ENCODE measurements around the gene OSBPL1A. TPM values are rescaled to one million over a fixed set of nuclear protein-coding genes. Genes with fewer than 3 reads are reported as not detected.
A peak's percentile ranks its signal among the peaks of the same experiment; 100 is the strongest.

Gene OSBPL1A
- total and polyA plus RNA-seq, 2 donors from 2014 or later = 27.0 to 40.3 TPM

DNA sequence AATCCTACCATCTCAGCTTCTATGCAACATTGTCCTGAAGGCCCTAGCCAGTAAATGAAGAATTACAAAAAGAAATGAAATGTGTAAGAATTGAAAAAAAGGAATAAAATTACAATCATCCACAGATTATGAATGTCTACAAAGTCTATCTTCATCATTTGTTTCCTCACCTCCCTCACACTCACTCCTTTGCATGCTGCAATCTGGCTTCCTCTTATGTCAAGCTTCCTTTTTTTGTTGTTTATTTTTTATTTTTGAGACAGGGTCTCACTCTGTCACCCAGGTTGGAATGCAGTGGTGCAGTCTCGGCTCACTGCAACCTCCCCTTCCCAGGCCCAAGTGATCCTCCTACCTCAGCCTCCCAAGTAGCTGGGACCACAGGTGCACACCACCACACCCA, 129.7 kb downstream of the OSBPL1A start:
- FAIRE-seq (no peak), DNase-seq (no peak)
- intact Hi-C loops (cut with DNase I) = no loop called here
- peaks cover 3 to 11% (median 3%) of the 10 kb centered on the region in 3 donors for H3K4me1 ChIP-seq (ENCODE audit: control insufficient read depth in 2 of 3, insufficient read depth in 2 of 3, low read depth in 1 of 3, low read length in 3 of 3)
- H3K27me3 ChIP-seq (ENCODE audit: control insufficient read depth, insufficient read depth, low read length) = no peaks in the 10 kb centered on the region
- TF ChIP-seq, protein P1, sequence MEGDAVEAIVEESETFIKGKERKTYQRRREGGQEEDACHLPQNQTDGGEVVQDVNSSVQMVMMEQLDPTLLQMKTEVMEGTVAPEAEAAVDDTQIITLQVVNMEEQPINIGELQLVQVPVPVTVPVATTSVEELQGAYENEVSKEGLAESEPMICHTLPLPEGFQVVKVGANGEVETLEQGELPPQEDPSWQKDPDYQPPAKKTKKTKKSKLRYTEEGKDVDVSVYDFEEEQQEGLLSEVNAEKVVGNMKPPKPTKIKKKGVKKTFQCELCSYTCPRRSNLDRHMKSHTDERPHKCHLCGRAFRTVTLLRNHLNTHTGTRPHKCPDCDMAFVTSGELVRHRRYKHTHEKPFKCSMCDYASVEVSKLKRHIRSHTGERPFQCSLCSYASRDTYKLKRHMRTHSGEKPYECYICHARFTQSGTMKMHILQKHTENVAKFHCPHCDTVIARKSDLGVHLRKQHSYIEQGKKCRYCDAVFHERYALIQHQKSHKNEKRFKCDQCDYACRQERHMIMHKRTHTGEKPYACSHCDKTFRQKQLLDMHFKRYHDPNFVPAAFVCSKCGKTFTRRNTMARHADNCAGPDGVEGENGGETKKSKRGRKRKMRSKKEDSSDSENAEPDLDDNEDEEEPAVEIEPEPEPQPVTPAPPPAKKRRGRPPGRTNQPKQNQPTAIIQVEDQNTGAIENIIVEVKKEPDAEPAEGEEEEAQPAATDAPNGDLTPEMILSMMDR (IDR thresholded peaks at IDR 0.05; ENCODE audit: borderline replicate concordance, extremely low read depth, insufficient read depth) = no peak
- no peaks in the 10 kb centered on the region for H3K9me3 ChIP-seq (ENCODE audit: control insufficient read depth in 2 of 3, insufficient read depth in 1 of 3, low read length in 3 of 3)
- H3K4me3 ChIP-seq (ENCODE audit: low read length in 3 of 3) = no peak overlapping the region
- no peak overlapping the region for H3K27ac ChIP-seq (ENCODE audit: low read depth in 2 of 2, low read length in 2 of 2)
- no peak overlapping the region for H3K9ac ChIP-seq (ENCODE audit: low read length in 3 of 3)
- H3K36me3 ChIP-seq (ENCODE audit: control insufficient read depth in 2 of 3, insufficient read depth in 3 of 3, low read length in 3 of 3) = no peaks in the 10 kb centered on the region

DNA sequence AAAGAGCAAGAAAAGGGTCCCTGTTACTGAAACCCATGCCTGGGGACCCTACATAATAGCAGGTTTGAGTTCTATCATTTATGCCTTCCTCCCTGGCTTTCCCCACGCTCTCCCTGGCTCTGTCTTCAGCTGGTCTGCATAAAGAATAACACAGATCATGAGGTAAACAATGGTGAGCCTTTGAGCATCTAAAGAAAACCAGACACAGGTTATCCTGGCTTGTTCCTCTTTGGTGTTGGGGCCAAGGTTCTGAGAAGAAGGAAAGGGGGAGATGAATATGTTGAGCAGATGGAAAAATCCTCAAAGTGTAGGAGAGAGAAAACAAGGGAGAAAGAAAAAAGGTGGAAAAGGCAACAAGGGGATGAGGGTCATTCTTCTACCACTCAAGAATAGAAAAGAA, 131.5 kb downstream of the OSBPL1A start:
- Histone ChIP-seq H3K9ac (ENCODE audit: low read length in 3 of 3) (no peak overlapping the region), H3K9me3 (ENCODE audit: control insufficient read depth in 2 of 3, insufficient read depth in 1 of 3, low read length in 3 of 3) (no peaks in the 10 kb centered on the region), H3K4me3 (ENCODE audit: low read length in 3 of 3) (no peak overlapping the region), H3K36me3 (ENCODE audit: control insufficient read depth in 2 of 3, insufficient read depth in 3 of 3, low read length in 3 of 3) (no peaks in the 10 kb centered on the region), H3K27me3 (ENCODE audit: control insufficient read depth, insufficient read depth, low read length) (no peaks in the 10 kb centered on the region), H3K4me1 (ENCODE audit: control insufficient read depth in 2 of 3, insufficient read depth in 2 of 3, low read depth in 1 of 3, low read length in 3 of 3) (peaks cover 3 to 11% (median 3%) of the 10 kb centered on the region in 3 donors), H3K27ac (ENCODE audit: low read depth in 2 of 2, low read length in 2 of 2) (no peak overlapping the region)
- intact Hi-C loops (cut with DNase I) = no loop called here
- no peak for DNase-seq
- no peak for FAIRE-seq
- TF ChIP-seq, protein P1 (IDR thresholded peaks at IDR 0.05; ENCODE audit: borderline replicate concordance, extremely low read depth, insufficient read depth) = no peak

DNA sequence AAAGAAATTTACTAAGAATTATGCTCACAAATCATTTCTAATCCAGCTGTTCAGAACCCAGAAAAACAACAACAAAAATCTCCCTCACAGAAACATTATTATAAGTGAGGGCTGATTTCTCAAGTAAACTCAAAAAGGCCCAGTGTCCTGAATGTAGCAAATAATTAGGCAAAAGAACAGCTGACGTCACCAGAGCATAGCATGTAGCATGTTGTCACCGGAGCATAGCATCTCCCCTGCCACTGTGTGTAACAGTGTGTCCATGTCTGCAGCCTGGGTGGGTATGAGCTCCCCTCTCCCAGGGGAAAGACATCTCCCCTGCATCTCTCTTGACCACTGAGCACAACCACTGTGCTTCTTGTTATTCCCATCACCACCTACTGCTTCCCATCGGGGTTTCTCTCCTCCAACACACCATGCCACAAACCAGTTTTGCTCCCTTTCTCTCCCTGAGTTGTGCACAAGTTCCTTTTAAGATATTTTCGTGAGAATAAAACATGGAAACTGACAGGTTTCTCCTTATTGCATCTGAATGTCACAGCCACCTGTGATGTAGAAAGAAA, 132.0 kb downstream of the OSBPL1A start:
- H3K4me1 ChIP-seq (ENCODE audit: control insufficient read depth in 2 of 3, insufficient read depth in 2 of 3, low read depth in 1 of 3, low read length in 3 of 3) = peaks cover under 1 to 11% (median 3%) of the 10 kb centered on the region in 3 donors
- peak in 1 of 5 donors; percentile 2 for DNase-seq
- no peaks in the 10 kb centered on the region for H3K9me3 ChIP-seq (ENCODE audit: control insufficient read depth in 2 of 3, insufficient read depth in 1 of 3, low read length in 3 of 3)
- intact Hi-C loops (cut with DNase I) = no loop called here
- no peaks in the 10 kb centered on the region for H3K36me3 ChIP-seq (ENCODE audit: control insufficient read depth in 2 of 3, insufficient read depth in 3 of 3, low read length in 3 of 3)
- TF ChIP-seq, protein P1 (IDR thresholded peaks at IDR 0.05; ENCODE audit: borderline replicate concordance, extremely low read depth, insufficient read depth) = no peak
- no peak overlapping the region for H3K9ac ChIP-seq (ENCODE audit: low read length in 3 of 3)
- FAIRE-seq = no peak
- H3K27ac ChIP-seq (ENCODE audit: low read depth in 2 of 2, low read length in 2 of 2) = no peak overlapping the region
- H3K4me3 ChIP-seq (ENCODE audit: low read length in 3 of 3) = no peak overlapping the region
- no peaks in the 10 kb centered on the region for H3K27me3 ChIP-seq (ENCODE audit: control insufficient read depth, insufficient read depth, low read length)

DNA sequence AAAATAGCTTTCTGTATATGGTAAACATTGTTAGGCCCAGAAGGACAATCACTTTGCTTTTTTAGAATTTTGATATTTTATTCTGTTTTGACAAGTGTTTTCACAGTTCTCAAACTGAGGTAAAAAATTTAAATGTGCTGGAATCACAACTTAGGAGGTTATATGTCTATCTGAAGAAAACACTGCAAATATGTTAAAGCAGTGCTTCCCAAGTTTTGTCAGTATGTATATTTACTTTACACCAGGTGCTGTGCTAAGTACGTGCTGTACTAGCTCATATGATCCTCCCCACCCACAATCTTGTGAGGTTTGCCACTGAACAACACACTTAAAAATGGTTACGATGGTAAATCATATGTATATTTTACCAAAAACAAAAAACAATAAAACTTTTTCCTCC, 134.6 kb downstream of the OSBPL1A start:
- H3K4me1 ChIP-seq (ENCODE audit: control insufficient read depth in 2 of 3, insufficient read depth in 2 of 3, low read depth in 1 of 3, low read length in 3 of 3) = no peaks in the 10 kb centered on the region
- TF ChIP-seq, protein P1 (IDR thresholded peaks at IDR 0.05; ENCODE audit: borderline replicate concordance, extremely low read depth, insufficient read depth) = no peak
- FAIRE-seq (no peak), DNase-seq (no peak)
- H3K36me3 ChIP-seq (ENCODE audit: control insufficient read depth in 2 of 3, insufficient read depth in 3 of 3, low read length in 3 of 3) = no peaks in the 10 kb centered on the region
- H3K27me3 ChIP-seq (ENCODE audit: control insufficient read depth, insufficient read depth, low read length) = no peaks in the 10 kb centered on the region
- no peak overlapping the region for H3K4me3 ChIP-seq (ENCODE audit: low read length in 3 of 3)
- H3K9ac ChIP-seq (ENCODE audit: low read length in 3 of 3) = no peak overlapping the region
- H3K27ac ChIP-seq (ENCODE audit: low read depth in 2 of 2, low read length in 2 of 2) = no peak overlapping the region
- intact Hi-C loops (cut with DNase I) = no loop called here
- H3K9me3 ChIP-seq (ENCODE audit: control insufficient read depth in 2 of 3, insufficient read depth in 1 of 3, low read length in 3 of 3) = no peaks in the 10 kb centered on the region

All from kidney (tissue), 14 donors.